GM18868 (cell line): ENCODE results near the gene YAF2.

Experiments
- ATAC-seq: cut with Tn5 transposase; IDR thresholded peaks from one replicate; pipeline ENCODE4 v1.9.1; 2021; ENCODE audit warnings: mild to moderate bottlenecking, moderate library complexity; ENCODE audit not compliant: unreplicated experiment

YAF2 gene

DNA sequence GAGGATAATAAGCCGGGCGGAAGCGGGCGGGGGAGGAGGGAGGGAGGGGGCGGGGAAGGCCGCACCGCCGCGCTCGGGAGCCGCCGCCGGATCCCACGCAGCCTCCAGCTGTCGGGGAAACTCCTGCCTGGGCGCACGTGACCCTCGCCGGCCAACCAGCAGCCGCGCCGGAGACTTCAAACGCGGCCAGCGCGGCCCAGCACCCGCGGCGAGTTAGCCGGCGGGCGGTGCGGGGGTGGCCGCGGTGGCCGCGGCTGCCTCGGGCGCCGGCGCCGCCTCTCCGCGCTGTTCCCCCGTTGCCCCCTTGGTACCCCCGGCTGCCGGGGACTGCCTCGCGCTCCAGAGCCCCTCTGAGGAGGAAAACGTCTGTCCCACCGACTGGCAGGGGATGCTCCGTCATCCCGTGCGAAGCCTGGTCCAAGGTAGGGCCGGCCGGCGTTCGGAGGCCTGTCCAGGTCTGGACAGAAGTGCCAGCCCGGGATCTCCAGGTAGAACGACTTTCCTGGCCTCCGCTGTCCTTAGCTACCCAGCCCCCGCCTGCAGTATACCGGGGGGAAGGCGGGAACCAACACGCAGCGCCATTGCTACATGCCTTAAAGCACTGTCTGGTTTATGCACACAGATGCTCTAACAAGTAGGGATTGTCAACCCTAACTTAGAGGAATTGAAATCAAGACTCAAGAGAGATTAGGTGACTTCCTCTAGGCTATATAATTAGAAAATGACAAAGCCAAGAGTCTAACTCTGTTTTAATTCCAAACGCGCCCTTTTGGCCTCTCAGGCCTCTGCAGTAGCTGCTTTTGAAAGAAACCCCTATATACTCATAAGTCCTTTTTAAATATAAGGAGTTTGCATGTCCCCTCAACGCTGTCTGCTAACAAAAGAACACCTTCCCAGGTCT is at the start of gene YAF2:
TSS of gene YAF2 (minus strand) at position 9 of the 901 bp plus-strand sequence. CDS start 68 bp downstream, outside the sequence.
- ATAC-seq = peak; percentile 84

DNA sequence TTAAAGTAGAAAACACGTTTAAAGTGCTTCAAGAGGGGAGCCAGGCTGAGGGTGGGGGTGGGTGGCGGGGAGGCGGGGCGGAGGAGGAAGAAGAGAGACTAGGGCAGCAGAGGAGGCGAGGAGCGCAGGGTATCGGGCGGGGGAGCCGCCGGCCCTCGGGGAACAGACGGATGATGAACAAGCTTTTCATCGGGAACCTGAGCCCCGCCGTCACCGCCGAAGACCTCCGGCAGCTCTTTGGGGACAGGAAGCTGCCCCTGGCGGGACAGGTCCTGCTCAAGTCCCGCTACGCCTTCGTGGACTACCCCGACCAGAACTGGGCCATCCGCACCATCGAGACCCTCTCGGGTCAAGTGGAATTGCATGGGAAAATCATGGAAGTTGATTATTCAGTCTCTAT is 48.7 kb upstream of the YAF2 start:
- no peak for ATAC-seq

DNA sequence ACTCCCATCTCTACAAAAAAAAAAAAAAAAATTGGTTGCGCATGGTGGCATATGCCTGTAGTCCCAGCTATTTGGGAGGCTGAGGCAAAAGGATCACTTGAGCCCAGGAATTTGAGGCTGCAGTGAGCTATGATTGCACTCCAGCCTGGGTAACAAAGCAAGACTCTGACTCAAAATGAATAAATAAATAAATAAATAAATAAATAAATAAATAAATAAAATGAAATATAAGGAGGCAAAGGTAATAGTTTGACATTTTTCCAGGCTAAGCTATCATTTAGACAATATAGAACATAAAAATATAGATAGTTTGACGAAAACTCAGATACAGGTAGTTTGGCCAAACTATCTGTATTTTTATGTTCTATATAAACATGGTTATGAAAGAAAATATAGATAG is 47.4 kb upstream of the YAF2 start:
- no peak for ATAC-seq

GRCh38 chr12:42284876-42285275 is 46.8 kb upstream of the YAF2 start:
- ATAC-seq = no peak

DNA sequence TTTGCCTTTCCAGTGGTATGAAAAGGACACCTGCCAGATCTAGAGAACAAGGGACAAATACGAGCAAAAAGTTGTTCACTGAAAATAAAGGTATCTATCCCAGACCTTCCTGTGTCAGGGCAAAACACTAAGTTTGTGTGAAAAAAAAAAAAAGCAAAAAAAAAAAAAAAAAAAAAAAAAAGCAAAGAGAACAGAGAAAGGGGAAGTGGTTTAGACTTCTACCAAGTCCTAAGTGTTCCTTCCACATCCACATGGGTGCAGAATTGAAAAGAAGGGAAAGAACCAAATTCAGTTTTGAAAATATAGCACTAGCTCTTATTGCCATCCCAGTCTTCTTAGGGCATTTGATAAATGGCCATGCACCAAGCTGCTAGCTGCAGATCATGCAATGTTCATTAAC is 46.1 kb upstream of the YAF2 start:
- ATAC-seq = peak; percentile 66

DNA sequence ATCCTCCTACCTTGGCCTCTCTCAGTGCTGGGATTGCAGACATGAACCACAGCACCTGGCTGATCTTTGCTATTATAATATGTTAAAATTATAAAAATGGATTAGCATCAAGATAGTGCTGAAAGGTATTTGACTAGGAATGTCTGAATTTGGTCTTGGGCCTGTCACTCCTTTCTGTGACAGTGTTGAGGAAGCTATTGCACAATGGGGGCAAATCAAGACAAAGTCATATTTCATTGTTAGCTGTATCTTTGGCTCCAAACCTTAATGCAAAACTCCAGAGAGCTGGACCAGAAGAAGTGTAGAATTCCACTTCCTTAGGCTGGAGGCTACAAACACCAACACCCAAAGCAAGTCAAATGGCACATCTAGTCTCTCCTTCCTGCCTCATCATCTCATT is 45.7 kb upstream of the YAF2 start:
- peak; percentile 21 for ATAC-seq

DNA sequence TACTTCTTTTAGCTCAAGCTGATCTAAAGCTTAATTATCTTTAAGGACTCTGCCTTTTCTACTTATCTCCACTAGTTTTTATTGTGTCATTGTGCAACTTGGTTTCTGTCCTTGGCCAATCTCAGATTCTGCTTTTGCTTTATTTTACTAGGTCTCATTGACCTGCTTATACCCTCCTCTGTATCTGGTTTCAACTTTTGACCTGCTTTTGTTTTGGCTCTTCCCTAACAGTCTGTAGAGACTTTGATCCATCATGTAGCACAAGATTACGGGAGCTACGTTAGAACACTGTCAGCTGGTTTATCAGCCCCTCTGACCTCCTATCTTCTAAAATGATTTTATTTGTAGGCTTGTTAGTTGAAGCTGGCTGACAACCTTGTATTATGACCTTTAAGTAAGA is 44.2 kb upstream of the YAF2 start:
- ATAC-seq = no peak

- no peak for ATAC-seq
Observed at GRCh38 chr12:42281844-42282243, 43.8 kb upstream of the YAF2 start.

DNA sequence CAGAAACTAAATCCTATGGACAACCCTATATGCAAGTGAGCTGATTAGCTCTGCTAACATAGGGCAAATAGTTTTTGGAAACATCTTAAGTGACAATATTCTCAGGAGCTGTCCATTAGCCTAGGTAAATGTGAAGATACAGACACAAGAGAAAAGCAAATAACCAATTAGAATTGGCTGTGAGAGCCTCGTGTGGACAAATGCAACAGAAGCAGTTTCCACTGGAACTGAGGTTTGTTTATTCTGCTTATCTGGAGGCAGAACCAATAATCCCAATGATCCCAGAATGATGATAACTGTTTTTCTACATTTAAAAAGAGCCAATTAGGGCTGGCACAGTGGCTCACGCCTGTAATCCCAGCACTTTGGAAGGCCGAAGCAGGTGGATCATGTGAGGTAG is 43.2 kb upstream of the YAF2 start:
- ATAC-seq = no peak

- ATAC-seq = no peak
Observed at GRCh38 chr12:42278128-42278510, 40.1 kb upstream of the YAF2 start.

DNA sequence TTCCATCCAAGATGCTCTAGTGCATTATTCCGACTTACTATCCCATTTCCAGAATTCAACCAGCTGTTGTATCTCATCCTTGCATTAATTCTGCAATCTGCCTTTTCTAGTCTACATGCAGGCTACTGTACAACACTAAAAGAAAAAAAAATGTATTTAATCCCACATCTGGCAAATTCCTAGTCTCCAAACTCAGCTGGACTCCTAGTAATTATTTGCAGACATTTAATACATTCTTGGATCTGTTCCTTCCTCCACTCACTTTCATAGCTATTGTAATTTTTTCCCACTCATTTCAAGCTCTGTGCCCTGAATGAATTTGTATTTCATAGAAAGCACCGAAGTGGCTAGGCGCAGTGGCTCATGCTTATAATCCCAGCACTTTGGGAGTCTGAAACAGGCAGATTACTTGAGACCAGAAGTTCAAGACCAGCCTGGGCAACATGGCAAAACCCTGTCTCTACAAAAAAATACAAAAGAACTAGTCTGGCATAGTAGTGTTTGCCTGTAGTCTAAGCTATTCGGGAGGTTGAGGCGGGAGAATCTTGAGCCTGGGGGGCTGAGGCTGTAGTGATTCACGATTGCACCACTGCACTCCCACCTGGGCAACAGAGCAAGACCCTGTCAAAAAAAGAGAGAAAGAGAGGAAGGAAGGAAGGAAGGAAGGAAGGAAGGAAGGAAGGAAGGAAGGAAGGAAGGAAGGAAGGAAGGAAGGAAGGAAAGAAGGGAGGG is 39.5 kb upstream of the YAF2 start:
- no peak for ATAC-seq

- no peak for ATAC-seq
Observed at GRCh38 chr12:42275499-42275898, 37.5 kb upstream of the YAF2 start.

GRCh38 chr12:42273706-42274105 is 35.7 kb upstream of the YAF2 start:
- no peak for ATAC-seq

DNA sequence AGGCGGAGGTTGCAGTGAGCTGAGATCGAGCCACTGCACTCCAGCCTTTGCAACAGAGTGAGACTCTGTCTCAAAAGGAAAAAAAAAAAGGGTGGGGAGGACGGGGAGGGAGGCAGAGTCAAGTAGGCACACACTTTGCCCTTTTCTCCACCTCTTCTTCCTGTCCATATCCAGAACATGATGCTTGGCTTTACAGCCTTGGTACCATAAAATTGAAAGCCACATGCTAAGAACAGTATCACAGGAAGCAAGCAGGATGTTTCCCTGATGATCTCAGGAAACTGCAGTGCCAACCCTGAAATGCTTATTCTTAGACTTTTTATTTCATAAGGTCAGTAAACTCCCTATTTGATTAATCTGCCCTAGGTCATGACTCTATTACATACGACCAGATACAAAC is 32.5 kb upstream of the YAF2 start:
- no peak for ATAC-seq

DNA sequence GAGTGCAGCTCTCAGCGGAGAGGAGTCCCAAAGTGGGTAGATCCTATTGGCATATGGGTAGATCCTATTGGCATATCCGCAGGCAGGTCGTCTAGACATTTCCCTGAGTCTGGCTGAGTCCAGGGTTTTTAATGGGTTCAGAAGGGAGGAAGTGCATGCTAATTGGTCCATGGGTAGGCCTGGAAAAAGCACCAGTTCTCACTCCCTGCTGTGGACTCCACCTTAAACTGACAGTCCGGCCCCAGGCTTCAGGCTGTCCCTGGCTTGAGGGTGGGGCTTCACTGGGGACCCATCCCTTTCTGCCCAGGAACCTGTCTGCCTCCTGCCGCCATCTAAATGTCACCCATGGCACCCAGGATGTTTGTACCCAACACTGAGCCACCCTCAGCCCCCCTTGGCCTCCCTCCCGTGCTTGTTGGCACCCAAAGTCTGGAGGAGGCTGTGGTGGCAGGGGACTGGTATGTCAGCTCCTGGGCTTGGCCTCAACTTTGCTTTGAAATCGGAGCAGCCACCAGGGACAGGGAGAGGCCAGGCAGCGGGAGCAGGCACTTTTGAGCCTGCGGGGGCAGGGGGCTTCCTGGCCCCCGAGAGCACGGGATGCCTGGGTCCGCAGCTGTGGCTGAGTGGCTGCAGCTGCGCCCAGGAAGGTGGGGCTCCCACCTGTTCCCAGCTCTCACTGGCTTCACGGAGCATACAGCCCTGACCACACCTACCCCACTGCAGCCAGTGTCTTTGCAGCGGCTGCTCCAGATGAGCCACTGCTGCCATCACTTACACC is 29.6 kb upstream of the YAF2 start:
- no peak for ATAC-seq

- no peak for ATAC-seq
Observed at GRCh38 chr12:42266579-42267230, 28.7 kb upstream of the YAF2 start.

GRCh38 chr12:42262271-42262670 is 24.2 kb upstream of the YAF2 start:
- ATAC-seq = no peak

- ATAC-seq = peak; percentile 52
Observed at GRCh38 chr12:42261708-42262107, 23.7 kb upstream of the YAF2 start.

- no peak for ATAC-seq
Observed at GRCh38 chr12:42260518-42260917, 22.5 kb upstream of the YAF2 start.

DNA sequence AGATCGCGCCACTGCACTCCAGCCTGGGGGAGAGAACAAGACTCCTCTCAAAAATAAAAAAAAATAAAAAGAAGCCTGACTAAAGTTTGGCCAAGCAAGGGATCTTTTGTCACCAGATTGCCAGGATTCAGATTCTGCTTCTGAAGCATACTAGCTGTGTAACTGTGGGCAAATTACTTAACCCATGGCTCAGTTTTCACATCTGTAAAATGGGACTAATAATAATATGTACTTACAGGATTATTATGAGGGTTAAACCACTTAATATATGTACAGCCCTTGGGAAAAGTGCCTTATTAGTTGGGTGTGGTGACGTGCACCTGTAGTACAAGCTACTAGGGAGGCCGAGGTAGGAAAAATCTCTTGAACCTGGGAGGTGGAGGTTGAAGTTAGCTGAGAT is 21.7 kb upstream of the YAF2 start:
- no peak for ATAC-seq

GRCh38 chr12:42255866-42256261 is 17.8 kb upstream of the YAF2 start:
- ATAC-seq = no peak
